ENCODE data around the gene PRKN.

The PRKN gene

GRCh38 chr6:161663682-161664081 lies 1063.9 kb downstream of the PRKN start:
- H3K36me3 ChIP-seq = no peaks in the 10 kb centered on the region
- H3K4me3 ChIP-seq = no peak overlapping the region
- H3K27me3 ChIP-seq = no peaks in the 10 kb centered on the region
- H3K9me3 ChIP-seq (replicated peaks in 1 of 11) = peaks cover 20 to 24% (median 22%) of the 10 kb centered on the region in 11 experiments
- H3K4me1 ChIP-seq = no peaks in the 10 kb centered on the region
- TF ChIP-seq Cebpa-rat (IDR thresholded peaks at IDR 0.05) = no peak
- H4K20me1 ChIP-seq = no peaks in the 10 kb centered on the region
- H3K9ac ChIP-seq = no peak overlapping the region
- no peak overlapping the region for H3K4me2 ChIP-seq
- no peak overlapping the region for H3K27ac ChIP-seq

DNA sequence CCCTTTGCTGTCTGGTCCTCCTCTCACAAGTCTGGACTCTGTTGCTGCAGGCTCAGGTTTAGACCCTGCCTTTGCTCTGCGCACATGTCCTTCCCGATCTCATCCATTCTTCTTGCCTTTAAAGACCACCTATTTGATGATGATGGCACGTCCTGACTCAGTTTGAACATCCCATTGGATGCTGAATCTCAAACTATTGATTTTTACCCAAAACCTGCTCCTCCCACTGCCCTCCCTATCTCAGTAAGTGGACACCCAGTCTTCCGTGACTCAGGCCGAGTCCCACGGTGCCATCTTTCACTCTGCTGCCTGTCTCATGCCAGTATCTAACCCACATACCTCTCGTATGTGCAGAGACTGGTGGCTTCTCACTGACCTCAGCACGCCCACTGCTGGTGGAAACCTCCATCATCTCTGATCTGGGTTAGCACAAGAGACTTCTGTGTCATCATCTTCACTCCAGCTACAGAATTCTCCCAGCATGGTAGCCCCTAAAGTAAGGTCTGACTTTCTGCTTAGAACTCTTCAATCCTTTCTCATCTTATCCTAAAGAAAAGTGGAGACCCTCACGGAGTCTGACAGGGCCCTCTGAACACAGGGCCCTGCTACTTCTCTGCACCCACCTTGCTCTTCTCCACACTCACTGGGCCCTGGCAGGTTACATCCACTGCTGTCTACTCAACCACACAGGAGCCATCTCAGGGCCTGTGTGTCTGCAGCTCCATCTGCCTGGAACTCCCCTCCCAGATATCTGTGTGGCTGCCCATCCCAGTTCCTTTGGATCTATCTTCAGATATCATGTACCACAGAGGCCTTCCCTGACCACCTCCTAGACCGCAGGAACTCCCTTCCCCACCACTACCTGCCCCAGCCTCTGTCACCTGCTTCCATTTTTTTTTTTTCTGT lies 1066.6 kb downstream of the PRKN start:
- H3K36me3 ChIP-seq = no peaks in the 10 kb centered on the region
- TF ChIP-seq Cebpa-rat (IDR thresholded peaks at IDR 0.05) = no peak
- H3K4me2 ChIP-seq = no peak overlapping the region
- H3K4me3 ChIP-seq = no peak overlapping the region
- no peaks in the 10 kb centered on the region for H3K4me1 ChIP-seq
- no peak overlapping the region for H3K9ac ChIP-seq
- peaks cover 20 to 24% (median 22%) of the 10 kb centered on the region in 11 experiments for H3K9me3 ChIP-seq (replicated peaks in 1 of 11)
- H3K27me3 ChIP-seq = no peaks in the 10 kb centered on the region
- H3K27ac ChIP-seq = no peak overlapping the region
- H4K20me1 ChIP-seq = no peaks in the 10 kb centered on the region

- no peak overlapping the region for H3K27ac ChIP-seq
- H3K9me3 ChIP-seq (replicated peaks in 1 of 11) = peaks cover 9 to 14% (median 12%) of the 10 kb centered on the region in 11 experiments
- no peaks in the 10 kb centered on the region for H3K36me3 ChIP-seq
- no peaks in the 10 kb centered on the region for H3K4me1 ChIP-seq
- H3K9ac ChIP-seq = no peak overlapping the region
- TF ChIP-seq Cebpa-rat (IDR thresholded peaks at IDR 0.05) = no peak
- H4K20me1 ChIP-seq = no peaks in the 10 kb centered on the region
- H3K4me3 ChIP-seq = no peak overlapping the region
- no peak overlapping the region for H3K4me2 ChIP-seq
- no peaks in the 10 kb centered on the region for H3K27me3 ChIP-seq
Measured at GRCh38 chr6:161658211-161658610, 1069.4 kb downstream of the PRKN start.

DNA sequence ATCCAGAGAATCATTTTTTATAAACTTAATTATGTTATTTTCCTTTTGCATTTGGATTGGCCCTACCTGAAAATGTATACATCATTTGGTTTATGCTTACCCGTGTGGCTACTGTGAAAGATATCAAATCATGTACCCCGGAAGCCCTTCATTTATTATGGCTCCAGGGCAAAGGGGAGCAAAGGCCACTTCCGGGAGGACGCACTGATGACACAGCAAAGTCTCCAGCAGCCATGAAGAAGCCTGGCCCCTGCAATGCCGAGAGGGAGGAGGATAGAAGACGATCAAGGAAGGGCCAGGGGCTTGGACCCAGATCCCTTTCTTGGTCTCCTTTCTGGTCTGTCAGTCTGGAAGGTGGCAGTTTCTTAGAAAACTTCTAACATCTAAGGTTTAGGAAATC lies 1073.4 kb downstream of the PRKN start:
- TF ChIP-seq Cebpa-rat (IDR thresholded peaks at IDR 0.05) = no peak
- Histone ChIP-seq H3K4me3 (no peak overlapping the region), H3K27me3 (no peaks in the 10 kb centered on the region), H3K36me3 (no peaks in the 10 kb centered on the region), H3K4me1 (no peaks in the 10 kb centered on the region), H4K20me1 (no peaks in the 10 kb centered on the region), H3K9me3 (replicated peaks in 1 of 11) (peaks cover 0 to 6% (median 0%) of the 10 kb centered on the region in 11 experiments; a peak in 2 of 22 replicates), H3K4me2 (no peak overlapping the region), H3K9ac (no peak overlapping the region), H3K27ac (no peak overlapping the region)

- Histone ChIP-seq H3K27me3 (no peaks in the 10 kb centered on the region), H3K4me3 (no peak overlapping the region), H3K27ac (no peak overlapping the region), H3K9ac (no peak overlapping the region), H3K9me3 (replicated peaks in 1 of 11) (peaks cover 0 to 6% (median 0%) of the 10 kb centered on the region in 11 experiments; a peak in 2 of 22 replicates), H3K36me3 (no peaks in the 10 kb centered on the region), H4K20me1 (no peaks in the 10 kb centered on the region), H3K4me1 (no peaks in the 10 kb centered on the region), H3K4me2 (no peak overlapping the region)
- no peak for TF ChIP-seq Cebpa-rat (IDR thresholded peaks at IDR 0.05)
Measured at GRCh38 chr6:161651949-161652348, 1075.6 kb downstream of the PRKN start.

DNA sequence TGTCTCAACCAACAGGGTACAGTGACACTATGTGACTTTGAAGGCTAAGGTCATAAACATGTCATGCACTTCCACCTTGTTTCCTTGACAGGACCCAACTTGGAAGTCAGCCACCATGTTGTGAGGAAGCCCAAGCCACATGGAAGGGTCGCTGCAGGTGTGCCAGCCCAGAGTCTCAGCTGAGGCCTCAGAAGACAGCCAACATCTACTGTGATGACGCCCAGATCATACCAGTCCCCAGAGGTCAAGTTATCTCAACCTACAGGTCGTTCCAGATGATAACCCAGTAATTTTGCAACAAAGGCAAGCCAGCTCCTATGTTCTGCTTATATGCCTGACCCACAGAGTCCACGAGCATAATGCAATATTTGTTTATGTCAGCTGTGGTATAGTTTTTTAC lies 1077.7 kb downstream of the PRKN start:
- no peaks in the 10 kb centered on the region for H4K20me1 ChIP-seq
- no peak for TF ChIP-seq Cebpa-rat (IDR thresholded peaks at IDR 0.05)
- H3K27ac ChIP-seq = no peak overlapping the region
- no peaks in the 10 kb centered on the region for H3K27me3 ChIP-seq
- no peak overlapping the region for H3K4me3 ChIP-seq
- H3K9me3 ChIP-seq (replicated peaks in 1 of 11) = peaks cover 0 to 7% (median 0%) of the 10 kb centered on the region in 11 experiments; a peak in 4 of 22 replicates
- H3K4me1 ChIP-seq = no peaks in the 10 kb centered on the region
- no peaks in the 10 kb centered on the region for H3K36me3 ChIP-seq
- H3K9ac ChIP-seq = no peak overlapping the region
- H3K4me2 ChIP-seq = no peak overlapping the region

GRCh38 chr6:161649068-161649467 lies 1078.5 kb downstream of the PRKN start:
- Histone ChIP-seq H3K4me1 (no peaks in the 10 kb centered on the region), H3K27ac (no peak overlapping the region), H3K27me3 (no peaks in the 10 kb centered on the region), H3K4me2 (no peak overlapping the region), H3K36me3 (no peaks in the 10 kb centered on the region), H3K9ac (no peak overlapping the region), H3K9me3 (replicated peaks in 1 of 11) (peaks cover 0 to 7% (median 0%) of the 10 kb centered on the region in 11 experiments; a peak in 4 of 22 replicates), H3K4me3 (no peak overlapping the region), H4K20me1 (no peaks in the 10 kb centered on the region)
- no peak for TF ChIP-seq Cebpa-rat (IDR thresholded peaks at IDR 0.05)

DNA sequence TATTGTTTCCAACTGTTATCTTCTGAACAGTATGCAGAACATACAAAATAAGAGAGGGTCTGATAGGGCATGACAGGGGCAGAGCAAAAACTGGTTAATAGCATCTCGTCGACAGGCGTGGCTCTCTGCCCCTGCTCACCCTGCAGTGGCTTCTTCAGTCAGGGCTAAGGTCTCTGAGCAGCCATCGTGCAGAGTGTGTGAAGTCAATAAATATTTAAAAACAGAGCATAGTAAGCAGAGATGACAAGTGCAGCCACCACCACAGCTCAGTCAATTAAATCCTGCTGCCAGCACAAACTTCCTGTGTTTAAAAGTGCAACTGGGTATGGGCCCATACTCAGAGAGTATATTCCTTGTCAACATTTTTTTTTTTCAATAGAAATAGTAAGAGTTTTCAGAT lies 1080.3 kb downstream of the PRKN start:
- no peak for TF ChIP-seq Cebpa-rat (IDR thresholded peaks at IDR 0.05)
- Histone ChIP-seq H4K20me1 (no peaks in the 10 kb centered on the region), H3K36me3 (no peaks in the 10 kb centered on the region), H3K4me3 (no peak overlapping the region), H3K9me3 (replicated peaks in 1 of 11) (peaks cover 0 to 7% (median 0%) of the 10 kb centered on the region in 11 experiments; a peak in 4 of 22 replicates), H3K27ac (no peak overlapping the region), H3K27me3 (no peaks in the 10 kb centered on the region), H3K4me1 (no peaks in the 10 kb centered on the region), H3K9ac (no peak overlapping the region), H3K4me2 (no peak overlapping the region)

DNA sequence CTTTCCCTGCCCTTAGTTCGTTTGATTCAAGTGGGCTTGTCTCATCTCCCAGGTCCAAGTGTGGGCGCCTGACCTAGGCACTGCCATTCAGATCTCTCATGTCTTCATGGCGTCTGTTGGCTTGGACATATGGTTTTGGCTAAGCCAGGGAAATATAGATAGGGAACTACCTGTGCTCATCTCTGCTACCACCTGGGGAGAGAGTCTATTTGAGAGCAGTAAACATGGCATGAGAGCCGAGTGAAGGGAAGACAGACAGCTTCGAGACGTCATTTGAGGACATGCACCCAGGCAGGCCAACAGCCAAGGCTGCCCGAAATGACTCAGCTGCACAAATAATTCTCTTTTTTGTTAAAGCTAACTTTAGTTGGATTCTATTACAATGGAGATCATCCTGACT lies 1083.0 kb downstream of the PRKN start:
- H3K9ac ChIP-seq = no peak overlapping the region
- H3K36me3 ChIP-seq = no peaks in the 10 kb centered on the region
- H4K20me1 ChIP-seq = no peaks in the 10 kb centered on the region
- no peaks in the 10 kb centered on the region for H3K27me3 ChIP-seq
- no peak overlapping the region for H3K4me3 ChIP-seq
- no peak overlapping the region for H3K27ac ChIP-seq
- TF ChIP-seq Cebpa-rat (IDR thresholded peaks at IDR 0.05) = no peak
- H3K4me2 ChIP-seq = no peak overlapping the region
- peaks cover 0 to 7% (median 2%) of the 10 kb centered on the region in 11 experiments; a peak in 13 of 22 replicates for H3K9me3 ChIP-seq (replicated peaks in 1 of 11)
- peaks cover 0 to 18% (median 14%) of the 10 kb centered on the region in 10 experiments; a peak in 13 of 20 replicates for H3K4me1 ChIP-seq
